Panc1 (cell line): ENCODE measurements around the gene PRND. TPM values are rescaled to one million over a fixed set of nuclear protein-coding genes. Genes with fewer than 3 reads are reported as not detected.

Source experiments
- ATAC-seq: fragments of 200-7000 bp; cut with Tn5 transposase; 2 replicates; pipeline ENCODE4 v1.9.1; 2020; ENCODE audit warnings: mild to moderate bottlenecking, moderate library complexity
- BruUV-seq: library from RNA; stranded (reverse); fragments of 400-500 nt; replicated peaks from 2 replicates; lab custom pipeline; 2021; lab: Mats Ljungman, UMichigan
- CTCF ChIA-PET: fragments of 300-600 bp; sonication (Branson Sonifier 250); formaldehyde crosslinking; loops from one replicate; lab custom pipeline; 2022; ENCODE audit warnings: antibody characterized with exemption; lab: Charles Lee
- POLR2A ChIA-PET: fragments of 300-600 bp; sonication (Branson Sonifier 250); formaldehyde crosslinking; loops from one replicate; lab custom pipeline; 2022; ENCODE audit warnings: antibody characterized with exemption; lab: Charles Lee
- DNase-seq: peaks from one replicate; pipeline ENCODE4 v3.0.0-alpha.2; 2010; ENCODE audit warnings: low read depth, low spot score
- H3K27ac ChIP-seq: 2 replicates; pipeline ENCODE4 v1.5.1; 2011; ENCODE audit warnings: mild to moderate bottlenecking, low read length, inconsistent platforms
- H3K27me3 ChIP-seq: fragments of 200-500 bp; sonication (Bioruptor generic); 2 replicates; pipeline ENCODE4 v1.6.0; 2014; ENCODE audit warnings: low read length, inconsistent platforms; ENCODE audit not compliant: control insufficient read depth, insufficient read depth
- H3K36me3 ChIP-seq: fragments of 200-500 bp; sonication (Bioruptor generic); 2 replicates; pipeline ENCODE4 v1.5.1; 2014; ENCODE audit warnings: inconsistent platforms, mild to moderate bottlenecking, low read length, moderate library complexity; ENCODE audit not compliant: control insufficient read depth, insufficient read depth
- H3K4me1 ChIP-seq: 2 replicates; pipeline ENCODE4 v1.5.1; 2011; ENCODE audit warnings: inconsistent platforms, mild to moderate bottlenecking, low read length, moderate library complexity; ENCODE audit not compliant: control insufficient read depth, insufficient read depth
- H3K4me3 ChIP-seq, 2 experiments: 2 replicates each; pipeline ENCODE4 v1.5.1; 2011 to 2012; ENCODE audit warnings: low read depth in 2 of 2, low read length in 2 of 2, mild to moderate bottlenecking in 2 of 2, inconsistent platforms in 1 of 2, moderate library complexity in 1 of 2
- H3K9me3 ChIP-seq: fragments of 200-500 bp; sonication (Bioruptor generic); 2 replicates; pipeline ENCODE4 v1.5.1; 2014; ENCODE audit warnings: low read depth, mild to moderate bottlenecking, inconsistent platforms, low read length, moderate library complexity; ENCODE audit not compliant: control insufficient read depth, insufficient read depth
- CTCF ChIP-seq: fragments of 450-650 bp; IDR thresholded peaks from 2 replicates; pipeline ENCODE4 v1.5.1; 2017; ENCODE audit warnings: mild to moderate bottlenecking
- POLR2AphosphoS5 ChIP-seq: IDR thresholded peaks from 2 replicates; pipeline ENCODE4 v1.6.1; 2012; ENCODE audit warnings: mild to moderate bottlenecking, low read depth, low read length, moderate library complexity
- REST ChIP-seq, 2 experiments: IDR thresholded peaks; 2 replicates each; pipeline ENCODE4 v1.6.1; 2011 to 2012; ENCODE audit warnings: low read depth in 2 of 2, control low read depth in 1 of 2, low read length in 1 of 2, mild to moderate bottlenecking in 1 of 2, moderate library complexity in 1 of 2; ENCODE audit not compliant: insufficient read depth in 1 of 2
- SIN3A ChIP-seq: IDR thresholded peaks from 2 replicates; pipeline ENCODE4 v1.6.1; 2012; ENCODE audit warnings: low read depth, mild to moderate bottlenecking, low read length, moderate library complexity, borderline replicate concordance; ENCODE audit not compliant: insufficient read depth
- TCF7L2 ChIP-seq: IDR thresholded peaks from 2 replicates; pipeline ENCODE4 v1.6.1; 2011; ENCODE audit warnings: mild to moderate bottlenecking, low read depth, low read length, inconsistent platforms
- in situ Hi-C: cut with HindIII; loops from 2 replicates; pipeline ENCODE4 v1.10.0; 2016; ENCODE audit warnings: low sequenced_read_pairs, low pct_unique_long_range_greater_than_20kb
- intact Hi-C: fragments of 100-400 bp; cut with micrococcal nuclease; formaldehyde crosslinking; loops from one replicate; pipeline ENCODE4 v1.10.0; 2022; ENCODE audit not compliant: unreplicated experiment
- total RNA-seq: library from RNA; stranded (reverse); gene quantifications from one replicate; pipeline ENCODE4 v1.2.1, GENCODE V29; 2021; ENCODE audit not compliant: unreplicated experiment

PRND gene
- total RNA-seq, 1 experiment from 2014 or later: not detected

GRCh38 chr20:4775322-4776078 is 53.8 kb downstream of the PRND start:
- Histone ChIP-seq H3K27me3 (no peaks in the 10 kb centered on the region), H3K9me3 (peaks cover 5% of the 10 kb centered on the region; the same call in 1 of the 2 replicates), H3K36me3 (no peaks in the 10 kb centered on the region), H3K4me1 (no peaks in the 10 kb centered on the region), H3K4me3 (no peak overlapping the region), H3K27ac (no peak overlapping the region)
- intact Hi-C loops (no loop called here), in situ Hi-C loops (no loop called here)
- DNase-seq (no peak), ATAC-seq (no peak)
- CTCF ChIA-PET: no interaction called here
- POLR2A ChIA-PET: no interaction called here
- BruUV-seq: no TSS peak
- TF ChIP-seq CTCF (no peak), REST (IDR thresholded peaks at IDR 0.05; ENCODE audit: insufficient read depth in 1 of 2, low read depth in 2 of 2, low read length in 1 of 2) (no peak), POLR2AphosphoS5 (no peak), TCF7L2 (no peak), SIN3A (no peak)

- POLR2A ChIA-PET: no interaction called here
- in situ Hi-C loops: no loop called here
- Histone ChIP-seq H3K4me1 (no peaks in the 10 kb centered on the region), H3K4me3 (no peak overlapping the region), H3K27me3 (no peaks in the 10 kb centered on the region), H3K36me3 (no peaks in the 10 kb centered on the region), H3K27ac (no peak overlapping the region), H3K9me3 (peaks cover 5% of the 10 kb centered on the region; the same call in 1 of the 2 replicates)
- CTCF ChIA-PET: no interaction called here
- TF ChIP-seq CTCF (no peak), TCF7L2 (no peak), REST (IDR thresholded peaks at IDR 0.05; ENCODE audit: insufficient read depth in 1 of 2, low read depth in 2 of 2, low read length in 1 of 2) (no peak), POLR2AphosphoS5 (no peak), SIN3A (no peak)
- no TSS peak for BruUV-seq
- DNase-seq (no peak), ATAC-seq (no peak)
- intact Hi-C loops: no loop called here
These were observed 54.4 kb downstream of the PRND start for GRCh38 chr20:4776079-4776630.
